Stimulated activated CD4-positive, alpha-beta T cell treated with anti-CD3 and anti-CD28 coated beads, Interleukin-12 subunit alpha, Interleukin-12 subunit beta, amount 100 ng/mL, for 4 hours (primary cell): ENCODE measurements around the gene ORC6.
"Not testable (repeated sequence)": the region's sequence is repeated elsewhere in the genome, so short reads cannot be mapped to it uniquely, and the experiment has no call there.

Source experiments
- DNase-seq: peaks from one replicate; pipeline ENCODE4 v3.0.0-alpha.2; 2020

The ORC6 gene, protein sequence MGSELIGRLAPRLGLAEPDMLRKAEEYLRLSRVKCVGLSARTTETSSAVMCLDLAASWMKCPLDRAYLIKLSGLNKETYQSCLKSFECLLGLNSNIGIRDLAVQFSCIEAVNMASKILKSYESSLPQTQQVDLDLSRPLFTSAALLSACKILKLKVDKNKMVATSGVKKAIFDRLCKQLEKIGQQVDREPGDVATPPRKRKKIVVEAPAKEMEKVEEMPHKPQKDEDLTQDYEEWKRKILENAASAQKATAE

DNA sequence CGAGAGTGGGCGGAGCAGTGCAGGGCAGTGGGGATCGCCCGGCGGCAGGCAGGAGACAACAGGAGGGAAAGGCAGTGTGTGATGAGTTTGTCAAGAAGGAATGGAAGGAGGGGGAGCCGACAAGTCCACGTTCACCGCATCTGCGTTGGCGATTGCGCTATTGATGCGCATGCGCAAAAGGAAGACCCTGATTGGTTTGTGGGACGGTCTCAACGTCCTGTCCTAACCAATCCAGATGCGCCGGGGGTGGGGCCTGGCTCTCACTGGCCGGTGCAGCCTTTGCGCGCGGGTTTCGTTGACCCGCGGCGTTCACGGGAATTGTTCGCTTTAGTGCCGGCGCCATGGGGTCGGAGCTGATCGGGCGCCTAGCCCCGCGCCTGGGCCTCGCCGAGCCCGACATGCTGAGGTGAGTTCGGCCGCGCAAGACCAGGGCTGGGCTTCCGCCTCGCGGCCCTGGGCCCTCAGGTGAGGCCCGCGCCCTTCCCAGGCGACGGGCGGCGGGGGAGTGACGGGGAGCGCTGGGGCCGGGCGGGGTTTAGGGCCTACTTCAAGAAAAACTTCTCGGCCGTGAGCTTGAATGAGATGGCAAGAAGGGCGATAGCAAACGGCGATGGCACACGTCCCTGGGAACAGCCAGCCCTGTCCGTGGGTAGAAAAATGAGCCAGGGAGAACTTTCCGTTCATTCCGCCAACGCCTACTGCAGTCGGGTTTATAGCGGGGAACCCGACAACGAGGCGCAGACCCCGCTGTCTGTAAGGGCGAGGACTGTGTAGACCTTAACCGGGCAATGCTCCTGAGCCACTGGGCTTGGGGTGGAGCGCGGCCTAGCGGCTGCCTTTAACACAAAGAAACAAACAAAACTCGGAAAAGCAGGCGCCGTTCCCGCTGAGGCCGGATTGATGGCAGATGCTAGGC, at the start of gene ORC6:
TSS of gene ORC6 (plus strand) at position 295 of the 916 bp plus-strand sequence. CDS start at position 342, 47 bp downstream.
- peak; percentile 97 for DNase-seq

DNA sequence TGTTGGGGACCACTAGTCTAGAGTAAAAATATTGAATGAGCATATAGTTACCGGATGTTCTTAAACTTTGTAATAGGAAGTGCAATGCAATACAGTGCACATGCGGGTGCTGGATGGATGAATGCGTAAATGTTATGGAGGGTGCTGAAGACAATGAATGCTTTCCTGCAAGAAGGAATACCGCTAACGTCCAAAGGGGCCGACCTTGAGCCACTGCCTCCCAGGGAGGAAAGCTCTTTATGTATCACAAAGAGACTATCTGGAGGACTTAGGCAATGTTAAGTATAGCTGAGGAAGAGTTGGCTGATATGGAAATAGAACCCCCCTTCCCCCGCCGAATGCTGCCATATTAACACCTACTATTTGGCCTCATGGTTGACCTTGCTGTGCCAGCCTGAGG, 40.8 kb upstream of the ORC6 start:
- no peak for DNase-seq

DNA sequence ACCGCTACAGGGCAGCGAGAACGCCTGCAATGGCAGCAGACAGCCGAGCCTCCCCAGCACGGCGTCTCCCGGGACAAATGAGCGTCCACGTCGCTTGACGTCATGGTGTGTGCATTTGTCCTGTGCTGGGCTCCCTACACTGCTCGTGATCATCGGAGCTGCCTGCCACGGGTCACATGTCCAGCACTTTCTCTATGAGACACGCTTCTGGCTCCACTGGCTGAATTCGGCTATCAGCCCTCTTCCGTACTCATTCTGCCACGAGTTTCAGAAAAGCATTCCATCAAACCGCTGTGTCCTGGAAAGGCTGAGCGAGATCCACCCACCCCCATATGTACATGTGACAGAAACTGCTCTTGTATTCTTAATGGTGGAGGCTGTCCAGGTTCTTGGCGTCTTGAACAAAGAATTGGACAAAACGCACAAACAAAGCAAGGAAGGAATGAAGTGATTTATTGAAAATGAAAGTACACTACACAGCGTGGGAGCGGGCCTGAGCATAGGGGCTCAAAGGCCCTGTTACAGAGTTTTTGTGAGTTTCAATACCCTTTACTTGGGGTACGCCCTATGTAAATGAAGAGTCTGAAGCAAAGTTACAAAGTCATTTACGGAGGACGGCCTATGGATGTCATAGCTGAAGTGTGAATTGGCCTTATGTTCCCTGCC, 39.7 kb upstream of the ORC6 start:
- no peak for DNase-seq

DNA sequence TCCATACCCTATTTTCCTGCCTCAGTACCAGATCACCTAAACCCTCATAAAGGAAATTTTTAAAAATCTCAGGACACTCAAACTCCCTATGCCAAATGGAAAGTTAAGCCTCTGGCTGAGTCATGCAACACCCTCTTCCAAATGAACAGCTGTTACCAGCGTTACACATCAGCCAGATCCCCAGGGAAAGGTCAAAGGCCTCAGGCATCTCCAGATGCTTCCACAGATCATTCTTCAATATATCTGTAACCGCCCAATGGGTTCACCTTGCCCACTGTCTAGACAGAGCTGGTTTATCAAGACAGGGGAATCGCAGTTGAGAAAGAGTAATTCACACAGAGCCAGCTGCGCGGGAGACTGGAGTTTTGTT, 39.2 kb upstream of the ORC6 start:
- DNase-seq: no peak

DNA sequence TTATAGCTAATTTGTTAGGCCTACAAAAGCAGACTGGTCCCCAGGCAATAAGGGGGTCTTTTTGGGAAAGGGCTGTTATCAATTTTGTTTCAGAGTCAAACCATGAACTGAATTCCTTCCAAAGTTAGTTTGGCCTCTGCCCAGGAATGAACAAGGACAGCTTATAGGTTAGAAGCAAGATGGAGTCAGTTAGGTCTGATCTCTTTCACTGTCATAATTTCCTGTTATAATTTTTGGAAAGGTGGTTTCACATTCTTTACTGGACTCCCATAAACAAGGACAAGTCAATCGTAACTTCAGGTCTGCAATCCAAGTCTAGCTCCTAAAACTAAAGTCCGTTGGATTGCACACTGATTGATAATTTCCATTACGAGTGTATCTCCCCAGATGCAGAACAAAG, 38.2 kb upstream of the ORC6 start:
- DNase-seq: no peak

DNA sequence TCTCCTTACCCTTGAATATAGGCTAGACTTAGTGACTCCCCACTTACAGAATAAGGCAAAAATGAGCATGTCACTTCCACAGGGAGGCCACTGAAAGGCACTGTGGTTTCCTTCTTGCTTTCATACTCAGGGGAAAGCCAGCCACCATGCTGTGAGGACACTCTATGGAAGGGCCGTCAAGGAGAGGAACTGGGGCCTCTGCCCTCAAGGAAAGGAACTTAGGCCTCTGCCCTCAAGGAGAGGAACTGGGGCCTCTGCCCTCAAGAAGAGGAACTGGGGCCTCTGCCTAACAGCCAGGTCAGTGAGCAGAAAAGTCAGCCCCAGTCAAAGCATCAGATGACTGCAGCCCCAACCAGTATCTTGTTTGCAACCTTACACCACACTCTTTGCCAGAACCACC, 30.5 kb upstream of the ORC6 start:
- DNase-seq: no peak

DNA sequence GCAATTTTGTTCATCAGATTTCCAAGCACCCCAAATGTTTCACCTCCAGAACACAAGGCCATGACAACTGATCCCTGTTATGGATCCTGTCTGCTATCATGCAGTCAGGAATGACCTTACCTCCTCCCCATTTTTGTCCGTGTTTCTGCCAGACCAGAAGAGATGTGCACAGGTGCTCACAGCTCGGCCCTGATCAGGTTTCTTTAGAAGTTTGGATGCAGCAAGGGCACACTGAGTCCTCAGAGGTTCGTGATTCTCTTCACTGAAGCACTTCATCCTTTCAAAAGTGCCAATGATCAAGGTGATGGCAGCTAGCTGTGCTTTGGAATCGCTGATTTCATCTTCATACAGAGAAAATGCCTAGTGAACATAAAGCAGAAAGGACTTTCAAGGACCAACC, 27.3 kb upstream of the ORC6 start:
- no peak for DNase-seq

DNA sequence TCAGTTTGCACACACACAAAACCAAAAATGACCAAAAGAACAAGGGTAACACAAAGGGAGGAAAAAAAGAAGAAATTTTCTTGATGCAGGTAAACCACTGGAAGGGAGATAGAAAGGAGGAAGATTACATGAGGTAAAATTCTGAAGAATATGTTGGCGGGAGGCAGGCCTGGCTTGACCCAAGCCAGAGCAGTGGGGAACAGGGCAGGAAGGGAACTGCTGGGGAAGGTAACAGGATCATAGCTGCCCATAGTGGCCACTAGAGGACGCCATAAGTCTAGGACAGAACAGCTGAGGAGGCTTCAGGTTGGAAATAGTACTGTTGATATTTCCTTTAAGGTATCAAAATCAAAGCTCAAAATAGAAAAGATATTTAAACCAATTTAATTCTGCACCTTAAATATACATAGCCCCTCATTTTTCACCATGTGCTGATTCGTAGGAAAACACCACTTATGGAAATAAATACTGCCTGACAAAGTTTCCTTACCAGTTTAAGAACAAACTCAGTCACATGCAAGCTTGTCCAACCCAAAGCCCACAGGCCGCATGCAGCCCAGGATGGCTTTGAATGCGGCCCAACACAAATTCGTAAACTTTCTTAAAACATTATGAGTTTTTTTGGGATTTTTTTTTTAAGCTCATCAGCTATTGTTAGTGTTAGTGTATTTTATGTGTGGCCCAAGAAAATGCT, 16.0 kb upstream of the ORC6 start:
- peak; percentile 17 for DNase-seq

DNA sequence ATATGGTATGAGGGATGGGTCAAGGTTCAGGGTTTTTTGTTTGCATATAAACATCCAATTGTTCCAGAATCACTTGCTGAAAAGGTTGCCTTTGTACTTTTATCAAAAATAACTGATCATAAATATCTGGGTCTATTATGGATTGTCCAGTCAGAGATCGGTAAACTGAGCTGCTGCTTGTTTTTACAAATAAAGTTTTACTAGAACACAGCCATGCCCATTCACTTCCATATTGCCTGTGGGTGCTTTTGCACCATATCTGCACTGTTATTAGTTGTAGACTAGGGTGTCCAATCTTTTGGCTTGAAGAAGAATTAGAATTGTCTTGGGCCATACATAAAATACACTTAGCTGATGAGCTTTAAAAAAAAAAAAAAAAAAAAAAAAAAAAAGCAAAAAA, 11.5 kb upstream of the ORC6 start:
- not testable (repeated sequence) for DNase-seq

DNA sequence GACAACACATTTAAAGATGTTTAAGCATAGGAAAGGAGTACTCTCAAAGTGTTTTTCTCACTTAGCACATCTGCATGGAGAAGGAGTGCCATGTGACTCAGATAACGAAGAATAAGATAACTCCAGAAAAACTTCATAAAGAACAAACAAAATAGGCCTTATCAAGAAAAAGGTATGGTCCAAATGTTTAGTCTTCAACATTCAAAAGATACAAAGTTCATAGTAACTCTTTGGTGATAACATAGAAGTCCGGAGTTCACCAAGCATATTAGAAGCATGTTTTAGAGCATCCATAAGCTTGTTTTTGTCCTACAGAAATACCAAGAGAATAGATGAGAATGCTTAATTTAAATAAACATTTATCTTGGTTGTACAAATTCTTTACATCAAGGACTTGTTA, 7.6 kb upstream of the ORC6 start:
- not testable (repeated sequence) for DNase-seq

DNA sequence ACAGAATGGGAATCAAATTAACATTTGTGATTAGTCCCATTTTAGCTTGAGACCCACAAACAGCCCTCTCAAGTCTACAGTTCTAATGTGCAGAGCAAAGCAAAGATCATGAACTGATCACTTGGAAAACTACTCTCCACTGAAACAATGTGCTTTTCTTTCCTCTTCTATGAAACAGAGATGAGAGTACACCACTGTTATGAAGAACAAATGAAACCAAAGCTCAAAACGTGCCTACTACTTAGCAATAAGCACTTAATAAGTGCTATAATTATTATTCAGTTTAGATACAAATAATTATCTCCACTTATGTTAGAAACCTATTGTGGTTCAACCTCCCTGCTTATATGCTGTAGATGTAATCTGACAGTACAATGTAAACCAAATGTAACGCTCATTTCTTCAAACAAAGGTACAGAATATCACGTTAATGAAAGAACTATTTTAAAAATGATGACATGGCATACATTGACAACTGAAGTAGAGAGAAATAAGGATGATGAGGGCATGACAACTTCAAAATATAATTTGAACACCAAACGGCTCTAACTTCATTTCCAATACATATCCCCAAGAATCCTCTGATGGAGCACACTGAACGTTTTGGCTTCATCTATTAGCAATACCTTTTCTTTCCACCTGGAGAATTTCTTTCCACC, 2.5 kb upstream of the ORC6 start:
- no peak for DNase-seq

DNA sequence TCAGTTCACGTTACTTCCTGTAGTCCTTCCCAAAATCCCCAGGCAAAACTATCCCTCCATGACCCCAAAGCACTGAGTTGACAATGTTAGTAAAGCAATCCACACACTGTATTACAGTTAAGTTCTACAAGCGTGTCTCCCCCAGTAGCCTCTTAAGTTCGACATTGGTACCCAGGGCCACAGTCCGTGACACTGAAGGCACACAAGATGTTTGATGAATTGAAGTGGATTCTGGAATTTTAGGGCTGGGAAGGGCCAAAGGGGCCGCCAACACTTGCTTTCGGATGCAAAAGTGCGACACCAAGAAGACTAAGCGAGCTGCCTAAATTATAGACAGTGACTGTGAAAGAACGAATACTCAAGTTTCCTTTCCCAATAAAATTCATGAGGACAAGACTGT, 2.0 kb upstream of the ORC6 start:
- DNase-seq: no peak

DNA sequence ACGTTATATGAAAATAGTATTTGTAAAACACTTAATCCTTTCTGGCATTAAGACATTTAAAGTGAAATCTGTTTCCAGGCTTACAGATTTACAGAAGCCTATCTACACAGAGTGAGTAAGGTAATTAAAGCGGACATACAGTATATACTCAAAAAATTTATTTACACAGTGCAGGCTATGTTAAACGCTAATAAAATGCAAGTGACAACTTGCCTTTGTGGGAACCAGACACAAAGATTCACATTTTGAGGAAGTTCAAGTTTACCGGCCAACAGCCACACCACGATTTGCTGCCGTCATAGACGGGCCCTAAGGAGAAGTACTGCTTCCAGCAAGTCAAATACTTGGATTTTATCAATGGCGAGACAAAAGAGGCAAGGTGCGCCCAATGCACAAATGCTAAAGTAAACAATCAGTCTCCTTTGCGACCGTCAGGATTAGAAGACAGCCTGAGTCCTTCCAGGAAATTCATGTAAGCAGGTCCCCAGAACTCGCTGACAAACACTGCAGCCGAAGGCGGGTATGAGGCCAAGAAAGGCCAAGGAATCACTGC, 1.3 kb upstream of the ORC6 start:
- no peak for DNase-seq

DNA sequence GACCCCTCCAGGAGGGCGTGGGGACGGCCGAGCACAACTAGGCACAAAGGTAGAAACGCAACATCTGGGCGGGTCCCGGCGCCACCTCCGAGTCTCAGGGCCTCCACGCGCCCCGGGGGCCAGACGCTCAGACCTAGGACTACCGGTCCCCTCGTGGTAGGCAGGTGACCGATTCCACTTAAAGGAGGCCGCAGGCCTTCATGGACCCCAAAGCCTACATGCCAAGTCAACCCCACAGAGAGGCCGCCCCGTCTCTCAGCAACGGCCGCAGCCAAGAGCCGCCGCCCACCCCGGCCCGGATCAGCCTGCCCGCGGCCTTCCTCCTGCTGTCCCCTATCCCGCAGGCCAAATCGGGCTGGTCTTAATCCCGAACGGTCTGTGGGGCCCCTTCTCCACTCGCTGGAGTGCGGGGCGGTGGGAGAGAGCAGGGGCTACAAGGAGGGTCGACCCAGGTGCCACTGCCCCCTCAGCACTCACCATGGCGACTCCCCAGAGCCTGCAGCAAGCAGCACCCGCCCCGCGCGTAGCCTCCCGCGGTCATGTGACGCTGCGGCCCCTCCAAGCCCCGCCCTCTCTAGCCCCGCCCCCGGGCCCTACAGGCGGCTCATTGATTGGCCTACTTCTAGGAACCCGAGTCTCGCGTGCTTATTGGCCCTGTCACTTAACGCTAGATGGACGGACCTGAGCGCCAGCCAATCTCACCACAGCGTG, 650 bp upstream of the ORC6 start, which contains the start of gene VPS35:
TSS of gene VPS35 (minus strand) at position 525 of the 711 bp plus-strand sequence. CDS start at position 480, 45 bp downstream.
- peak; percentile 100 for DNase-seq

DNA sequence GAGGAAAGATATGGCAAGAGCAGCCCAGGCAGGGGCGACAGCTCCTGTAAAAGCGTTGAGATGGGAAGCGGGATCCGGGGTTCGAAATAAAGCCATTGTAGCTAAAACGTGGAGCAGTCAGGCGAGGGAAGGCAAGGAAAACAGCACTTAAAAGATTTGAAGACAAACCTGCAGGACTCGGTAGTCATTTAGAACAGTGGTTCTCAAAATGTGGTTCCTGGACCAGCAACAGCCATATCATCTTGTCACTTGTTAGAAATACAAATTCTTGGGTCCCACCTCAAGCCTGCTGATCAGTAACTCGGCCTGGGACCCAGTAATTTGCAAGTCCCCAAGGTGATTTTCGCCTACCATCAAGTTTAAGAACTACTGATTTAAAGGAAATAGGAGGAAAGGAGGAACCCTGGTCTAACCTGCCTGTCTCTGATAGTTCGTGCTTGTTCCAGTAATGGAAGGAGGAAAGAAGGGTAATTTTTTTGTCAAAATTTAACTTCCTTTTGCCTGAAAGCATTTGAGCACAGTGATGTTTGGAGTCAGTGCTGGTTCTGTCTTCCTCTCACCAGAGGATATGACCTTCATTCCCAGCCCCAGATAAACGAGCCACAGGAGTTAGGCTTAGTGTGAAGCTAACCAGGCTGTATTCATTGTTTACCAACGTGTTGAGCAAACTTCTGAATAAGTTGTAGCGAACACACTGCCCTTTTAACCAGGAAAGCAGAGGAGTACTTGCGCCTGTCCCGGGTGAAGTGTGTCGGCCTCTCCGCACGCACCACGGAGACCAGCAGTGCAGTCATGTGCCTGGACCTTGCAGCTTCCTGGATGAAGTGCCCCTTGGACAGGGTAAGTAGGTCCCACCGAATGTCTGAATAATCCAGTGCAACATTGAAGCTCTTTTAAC, 1.1 kb downstream of the ORC6 start:
- DNase-seq: no peak

DNA sequence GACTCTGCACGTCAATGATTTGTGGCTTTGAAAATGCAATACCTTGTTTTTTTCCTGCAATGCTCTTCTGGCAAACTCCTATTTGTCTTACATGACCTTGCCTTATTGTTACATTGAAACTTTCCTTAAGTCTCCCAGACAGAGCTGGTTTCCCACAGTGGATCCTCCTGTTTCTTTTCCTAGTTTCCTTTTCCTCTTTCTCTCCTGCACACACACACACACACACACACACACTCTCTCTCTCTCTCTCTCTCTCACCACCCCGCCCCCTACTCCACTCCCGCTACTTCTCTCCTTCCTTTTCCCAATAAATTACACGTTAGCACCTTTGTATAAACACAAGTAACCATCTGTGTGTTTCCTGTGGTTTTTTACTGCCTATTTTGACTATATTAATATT, 2.3 kb downstream of the ORC6 start:
- no peak for DNase-seq

DNA sequence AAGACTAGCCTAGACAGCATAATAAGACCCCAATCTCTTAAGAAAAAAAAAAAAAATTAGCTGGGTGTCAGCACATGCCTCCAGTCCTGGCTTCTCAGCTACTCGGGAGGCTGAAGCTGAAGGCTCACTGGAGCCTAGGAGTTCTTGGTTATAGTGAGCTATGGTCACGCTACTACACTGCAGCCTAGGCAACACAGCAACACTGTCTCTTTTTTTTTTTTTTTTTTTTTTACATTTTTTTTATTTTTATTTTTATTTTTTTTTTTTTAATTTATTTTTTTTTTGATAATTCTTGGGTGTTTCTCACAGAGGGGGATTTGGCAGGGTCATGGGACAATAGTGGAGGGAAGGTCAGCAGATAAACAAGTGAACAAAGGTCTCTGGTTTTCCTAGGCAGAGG, 4.1 kb downstream of the ORC6 start:
- no peak for DNase-seq

DNA sequence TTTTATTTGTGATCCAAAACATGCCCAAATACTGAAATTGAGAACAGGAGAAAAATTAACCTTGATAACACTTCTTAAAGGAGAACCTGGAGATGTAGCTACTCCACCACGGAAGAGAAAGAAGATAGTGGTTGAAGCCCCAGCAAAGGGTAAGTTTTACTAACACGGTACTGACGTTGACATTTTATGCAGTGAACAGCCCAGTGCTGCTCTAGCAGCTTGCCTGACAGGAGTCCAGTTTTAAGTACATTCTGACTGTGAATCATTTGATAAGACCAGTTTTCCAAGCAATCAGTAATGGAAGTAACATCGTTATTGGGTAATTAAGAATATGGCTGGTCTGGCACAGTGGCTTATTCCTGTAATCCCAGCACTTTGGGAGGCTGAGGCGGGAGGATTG, 6.5 kb downstream of the ORC6 start:
- DNase-seq: no peak

DNA sequence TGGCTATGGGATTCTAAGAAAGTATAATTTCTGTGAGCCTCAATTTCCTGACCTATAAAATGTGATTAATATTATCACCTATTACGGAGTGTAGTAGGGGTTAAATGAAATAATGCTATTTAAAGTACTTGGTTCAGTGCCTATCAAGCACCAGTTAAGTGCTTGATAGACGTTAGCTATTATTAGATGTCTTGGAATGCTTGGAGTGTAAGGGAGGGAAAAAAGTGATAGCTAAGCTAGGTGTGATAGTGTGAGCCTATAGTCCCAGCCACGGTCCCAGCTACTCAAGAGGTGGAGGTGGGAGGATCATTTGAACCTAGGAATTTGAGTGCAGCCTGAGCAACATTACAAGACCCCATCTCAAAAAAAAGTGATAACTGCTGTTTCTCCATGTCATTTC, 7.5 kb downstream of the ORC6 start:
- no peak for DNase-seq

DNA sequence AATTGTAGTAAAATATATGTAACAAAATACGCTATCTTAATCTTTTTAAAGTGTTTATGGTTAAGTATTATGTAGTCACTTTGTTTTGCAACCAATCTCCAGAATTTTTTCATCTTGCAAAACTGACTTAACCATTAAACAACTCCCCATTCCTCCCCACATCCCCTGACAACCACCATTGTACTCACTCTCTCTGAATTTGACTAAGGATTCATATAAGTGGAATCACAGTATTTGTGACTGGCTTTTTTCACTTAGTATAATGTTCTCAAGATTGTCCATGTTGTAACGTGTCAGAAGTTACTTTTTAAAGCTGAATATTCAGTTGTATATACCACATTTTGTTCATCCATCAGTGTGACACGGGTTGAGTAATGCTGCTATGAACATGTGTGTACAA, 10.6 kb downstream of the ORC6 start:
- DNase-seq: no peak

DNA sequence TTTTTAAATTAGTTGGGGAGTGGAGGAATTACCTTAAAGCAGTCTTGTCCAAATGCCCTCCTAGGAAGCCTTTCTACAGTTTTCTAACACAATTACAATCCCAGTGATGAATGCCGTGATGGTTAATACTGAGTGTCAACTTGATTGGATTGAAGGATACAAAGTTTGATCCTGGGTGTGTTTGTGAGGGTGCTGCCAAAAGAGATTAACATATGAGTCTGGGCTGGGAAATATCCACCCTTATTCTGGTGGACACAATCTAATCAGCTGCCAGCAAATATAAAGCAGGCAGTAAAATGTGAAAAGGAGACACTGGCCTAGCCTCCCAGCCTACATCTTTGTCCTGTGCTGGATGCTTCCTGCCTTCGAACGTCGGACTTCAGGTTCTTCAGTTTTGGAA, 12.2 kb downstream of the ORC6 start:
- DNase-seq: no peak
